Activated naive CD4-positive, alpha-beta T cell treated with anti-CD3 and anti-CD28 coated beads, Interleukin-2, amount 50 U/mL, for 72 hours (primary cell): Measurements from ENCODE around the gene PYCARD. TPM values are rescaled to one million over a fixed set of nuclear protein-coding genes. Genes with fewer than 3 reads are reported as not detected.
"Not testable (repeated sequence)": the region's sequence is repeated elsewhere in the genome, so short reads cannot be mapped to it uniquely, and the experiment has no call there.

Experiments used
- ATAC-seq, 2 donors: fragments of 150-1000 bp; cut with Tn5 transposase; 2 replicates each; pipeline ENCODE4 v1.10.0; 2021; ENCODE audit warnings: mild to moderate bottlenecking in 2 of 2, moderate library complexity in 2 of 2
- DNase-seq, 2 donors: peaks; one replicate each; pipeline ENCODE4 v3.0.0; 2021 to 2022; ENCODE audit warnings: low spot score in 2 of 2
- H3K27ac Mint-ChIP-seq, 2 donors: one replicate each; pipeline ENCODE4 v1.8.0; 2022; ENCODE audit warnings: mild to moderate bottlenecking in 2 of 2, mixed read lengths in 2 of 2
- H3K36me3 Mint-ChIP-seq, 2 donors: one replicate each; pipeline ENCODE4 v1.8.0; 2022; ENCODE audit warnings: mixed read lengths in 2 of 2
- H3K9me3 Mint-ChIP-seq, 2 donors: one replicate each; pipeline ENCODE4 v1.8.0; 2022; ENCODE audit warnings: mixed read lengths in 2 of 2
- total RNA-seq, 2 donors: library from RNA; stranded (reverse); gene quantifications; one replicate each; pipeline ENCODE4 v1.2.3, GENCODE V29; 2022

Gene PYCARD
- total RNA-seq, 2 donors from 2014 or later, result 1.2 to 19.7 TPM

GRCh38 chr16:31185339-31185738 is 17.2 kb downstream of the PYCARD start:
- DNase-seq, result no peak
- Mint-ChIP-seq H3K36me3 (peaks cover 96 to 97% of the 10 kb centered on the region in 2 donors), H3K9me3 (no peaks in the 10 kb centered on the region), H3K27ac (peak overlapping the region; percentile 98 to 100)
- no peak for ATAC-seq

GRCh38 chr16:31184888-31185287 is 17.7 kb downstream of the PYCARD start:
- Mint-ChIP-seq H3K9me3 (no peaks in the 10 kb centered on the region), H3K27ac (peak overlapping the region; percentile 98 to 100), H3K36me3 (peaks cover 91 to 92% of the 10 kb centered on the region in 2 donors)
- DNase-seq (no peak), ATAC-seq (no peak)

DNA sequence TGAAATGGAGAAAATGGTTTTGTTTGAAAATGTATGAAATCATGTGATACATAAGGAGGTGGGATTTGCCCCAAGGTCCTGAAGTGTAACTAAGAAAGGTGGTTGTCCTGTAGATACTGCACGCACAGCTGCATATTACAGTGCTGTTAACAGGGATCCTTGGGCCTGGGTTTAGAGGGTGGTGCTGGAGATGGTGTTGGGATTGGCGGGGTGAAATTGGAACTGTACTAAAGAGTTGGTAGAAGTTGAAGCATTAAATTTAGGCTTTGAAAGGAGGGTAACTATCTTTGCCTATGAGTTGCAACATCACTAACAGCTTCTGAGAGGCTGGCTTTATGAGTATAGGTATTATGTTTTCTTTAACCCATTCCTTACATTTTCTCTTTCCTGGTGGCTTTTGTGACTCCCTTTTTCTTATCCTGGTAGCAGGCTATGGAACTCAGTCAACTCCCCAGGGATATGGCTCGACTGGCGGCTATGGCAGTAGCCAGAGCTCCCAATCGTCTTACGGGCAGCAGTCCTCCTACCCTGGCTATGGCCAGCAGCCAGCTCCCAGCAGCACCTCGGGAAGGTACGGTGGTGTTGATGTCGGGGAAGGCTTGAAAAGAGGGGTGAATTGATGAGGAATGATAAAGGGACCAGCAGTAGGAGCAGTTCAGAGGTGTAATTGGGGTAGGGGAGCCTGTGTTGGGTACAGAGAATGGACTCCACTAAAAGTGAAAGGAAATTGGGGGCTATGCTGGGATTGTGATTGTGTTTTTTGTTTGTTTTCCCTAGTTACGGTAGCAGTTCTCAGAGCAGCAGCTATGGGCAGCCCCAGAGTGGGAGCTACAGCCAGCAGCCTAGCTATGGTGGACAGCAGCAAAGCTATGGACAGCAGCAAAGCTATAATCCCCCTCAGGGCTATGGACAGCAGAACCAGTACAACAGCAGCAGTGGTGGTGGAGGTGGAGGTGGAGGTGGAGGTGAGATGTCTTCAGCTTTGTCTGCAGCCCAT is 18.8 kb downstream of the PYCARD start:
- ATAC-seq (no peak), DNase-seq (no peak)
- Mint-ChIP-seq H3K36me3 (peaks cover 80 to 84% of the 10 kb centered on the region in 2 donors), H3K27ac (peak overlapping the region; percentile 98 to 100), H3K9me3 (no peaks in the 10 kb centered on the region)

DNA sequence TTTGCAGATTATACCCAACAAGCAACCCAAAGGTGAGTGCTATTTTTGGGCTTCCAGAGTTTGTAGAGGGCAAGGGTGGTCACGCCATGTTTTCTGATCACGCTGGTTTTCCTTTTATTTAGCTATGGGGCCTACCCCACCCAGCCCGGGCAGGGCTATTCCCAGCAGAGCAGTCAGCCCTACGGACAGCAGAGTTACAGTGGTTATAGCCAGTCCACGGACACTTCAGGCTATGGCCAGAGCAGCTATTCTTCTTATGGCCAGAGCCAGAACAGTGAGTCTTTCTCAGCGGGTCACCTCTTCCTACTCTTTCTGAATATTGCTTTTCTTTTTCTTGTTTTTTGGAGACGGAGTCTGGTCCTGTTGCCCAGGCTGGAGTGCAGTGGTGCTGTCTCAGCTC is 20.2 kb downstream of the PYCARD start:
- peak overlapping the region; percentile 98 to 100 for H3K27ac Mint-ChIP-seq
- DNase-seq (no peak), ATAC-seq (no peak)
- peaks cover 68 to 74% of the 10 kb centered on the region in 2 donors for H3K36me3 Mint-ChIP-seq
- H3K9me3 Mint-ChIP-seq, result no peaks in the 10 kb centered on the region

- peak in 1 of 2 donors; percentile 7 for ATAC-seq
- DNase-seq, result peak in 1 of 2 donors; percentile 83
- Mint-ChIP-seq H3K27ac (peak overlapping the region; percentile 98 to 100), H3K36me3 (peaks cover 57 to 63% of the 10 kb centered on the region in 2 donors), H3K9me3 (no peaks in the 10 kb centered on the region)
Measured at GRCh38 chr16:31181102-31181830, 21.3 kb downstream of the PYCARD start.

DNA sequence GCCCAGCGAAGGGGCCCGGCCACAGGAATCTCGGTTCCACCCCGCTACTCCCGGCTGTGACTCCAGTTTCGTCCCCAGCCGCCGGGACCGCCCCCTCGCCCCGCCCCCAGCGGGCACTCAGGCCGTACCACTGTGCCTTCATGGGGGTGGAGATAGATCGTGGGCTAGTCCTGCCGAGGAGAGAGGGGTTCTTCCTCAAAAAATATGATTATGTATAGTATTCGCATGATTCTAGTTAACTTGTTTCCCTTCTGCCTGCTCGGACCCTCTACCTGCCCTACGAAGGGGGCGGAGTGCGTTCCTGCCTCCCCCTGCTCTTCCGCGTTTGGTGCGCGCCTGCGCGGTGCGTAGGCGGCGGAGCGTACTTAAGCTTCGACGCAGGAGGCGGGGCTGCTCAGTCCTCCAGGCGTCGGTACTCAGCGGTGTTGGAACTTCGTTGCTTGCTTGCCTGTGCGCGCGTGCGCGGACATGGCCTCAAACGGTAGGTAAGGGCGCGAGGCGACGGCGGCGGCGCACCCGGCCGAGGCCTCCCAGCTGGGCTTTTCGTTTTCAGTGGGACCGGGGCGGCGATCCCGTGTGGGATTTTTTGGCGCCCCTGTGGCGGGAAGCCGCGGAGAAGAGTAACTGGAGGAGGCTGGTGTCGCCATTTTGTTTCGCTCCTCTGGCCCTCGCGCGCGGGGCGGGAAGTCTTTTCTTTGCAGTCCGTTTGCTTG is 22.7 kb downstream of the PYCARD start, which contains the start of gene FUS:
FUS (plus strand) TSS at position 393 of the 713 bp plus-strand sequence; CDS start at position 469, 76 bp downstream.
- Mint-ChIP-seq H3K36me3 (peaks cover 43 to 49% of the 10 kb centered on the region in 2 donors), H3K9me3 (no peaks in the 10 kb centered on the region), H3K27ac (peak within 1 kb of the TSS; percentile 98 to 100)
- DNase-seq (peak; percentile 93 to 94), ATAC-seq (peak; percentile 56 to 71)

GRCh38 chr16:31179219-31179746 is 23.3 kb downstream of the PYCARD start:
- H3K27ac Mint-ChIP-seq, result peak overlapping the region; percentile 98 to 100
- H3K36me3 Mint-ChIP-seq, result peaks cover 38 to 43% of the 10 kb centered on the region in 2 donors
- ATAC-seq, result peak in 1 of 2 donors; percentile 1
- no peak for DNase-seq
- no peaks in the 10 kb centered on the region for H3K9me3 Mint-ChIP-seq

DNA sequence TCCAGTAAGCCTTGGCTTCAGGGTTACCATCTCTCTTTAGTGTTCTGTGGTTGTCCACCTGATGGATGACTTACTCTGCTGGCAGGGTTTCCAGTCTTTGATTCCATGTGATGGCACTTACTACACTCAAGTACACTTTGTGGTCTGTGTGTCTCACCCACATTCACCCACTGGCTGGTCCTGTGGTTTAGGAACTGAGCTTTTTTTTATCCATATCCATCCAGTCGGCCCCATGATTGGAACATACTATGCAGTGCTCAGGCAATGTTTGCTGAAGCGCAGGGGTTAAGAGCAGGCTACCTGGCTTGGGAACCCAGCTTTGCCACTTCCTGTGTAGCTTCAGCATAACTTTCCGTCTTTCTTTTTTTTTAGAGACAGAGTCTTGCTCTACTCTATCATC is 25.4 kb downstream of the PYCARD start:
- peak; percentile 2 to 59 for ATAC-seq
- H3K27ac Mint-ChIP-seq, result peak overlapping the region in 1 of 2 donors; percentile 41
- H3K36me3 Mint-ChIP-seq, result peaks cover 18 to 22% of the 10 kb centered on the region in 2 donors
- H3K9me3 Mint-ChIP-seq, result no peaks in the 10 kb centered on the region
- DNase-seq, result peak in 1 of 2 donors; percentile 83

GRCh38 chr16:31170048-31170447 is 32.5 kb downstream of the PYCARD start:
- H3K36me3 Mint-ChIP-seq, H3K27ac Mint-ChIP-seq, H3K9me3 Mint-ChIP-seq: not testable (repeated sequence)

DNA sequence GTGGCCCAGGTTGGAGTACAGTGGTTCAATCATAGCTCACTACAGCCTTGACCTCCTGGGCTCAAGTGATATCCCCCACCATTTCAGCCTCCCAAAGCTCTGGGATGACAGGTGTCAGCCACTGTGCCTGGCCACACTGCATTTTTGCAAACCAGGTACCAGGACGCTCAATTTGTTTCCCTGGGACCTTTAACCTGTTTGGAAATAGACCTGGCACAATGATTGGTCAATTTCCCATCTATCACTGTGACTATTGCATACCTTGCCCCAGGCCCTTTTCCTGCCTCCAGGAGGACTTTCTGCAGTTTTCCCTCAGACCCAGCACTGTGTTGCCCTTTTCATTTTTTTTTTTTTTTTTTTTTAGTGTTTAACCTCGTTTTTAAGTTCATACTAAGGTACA is 33.7 kb downstream of the PYCARD start:
- Mint-ChIP-seq H3K27ac (no peak overlapping the region), H3K36me3 (no peaks in the 10 kb centered on the region), H3K9me3 (no peaks in the 10 kb centered on the region)
- ATAC-seq (no peak), DNase-seq (no peak)

More at GRCh38 chr16:31170048-31170447, 32.5 kb downstream of the PYCARD start:
- not testable (repeated sequence) for DNase-seq, ATAC-seq

- Mint-ChIP-seq H3K9me3 (no peaks in the 10 kb centered on the region), H3K36me3 (no peaks in the 10 kb centered on the region), H3K27ac (peak overlapping the region in 1 of 2 donors; percentile 60)
- no peak for DNase-seq
- ATAC-seq, result no peak
Measured at GRCh38 chr16:31167315-31167714, 35.2 kb downstream of the PYCARD start.

DNA sequence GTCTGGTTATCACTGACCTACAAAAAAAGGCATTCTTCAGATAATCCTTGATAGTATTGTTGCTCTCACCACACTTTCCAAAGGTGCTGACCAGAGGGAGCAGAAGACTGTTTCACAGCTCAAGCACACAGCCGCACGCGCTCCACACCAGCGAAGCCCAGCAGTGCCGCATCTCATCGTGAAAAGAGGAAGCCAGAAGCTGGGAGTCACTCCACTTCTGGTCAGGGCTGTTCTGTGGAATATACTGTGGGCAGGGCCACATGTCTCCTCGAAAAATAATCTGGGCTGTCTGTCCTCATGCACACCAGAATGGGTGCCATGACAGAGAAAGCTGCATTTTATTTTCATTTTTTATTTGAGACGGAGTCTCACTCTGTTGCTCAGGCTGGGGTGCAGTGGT is 45.4 kb downstream of the PYCARD start:
- ATAC-seq (peak in 1 of 2 donors; percentile 24), DNase-seq (no peak)
- no peak overlapping the region for H3K27ac Mint-ChIP-seq
- no peaks in the 10 kb centered on the region for H3K9me3 Mint-ChIP-seq
- H3K36me3 Mint-ChIP-seq, result no peaks in the 10 kb centered on the region

Other genes starting within 250 kb of the PYCARD start
- 10 to 100 TPM; 24.5 to 34.1 TPM for gene SETD1A, start 245.0 kb downstream of the PYCARD start, total RNA-seq
- gene HSD3B7, start 217.6 kb downstream of the PYCARD start, total RNA-seq, result 1 to 10 TPM; 4.1 to 9.2 TPM
- 1 to 10 TPM in 1 of 2 donors, under 1 TPM in 1; 0.87 to 4.5 TPM for gene STX1B, start 192.1 kb downstream of the PYCARD start, total RNA-seq
- 10 to 100 TPM; 63.4 to 66.1 TPM for gene STX4, start 169.2 kb downstream of the PYCARD start, total RNA-seq
- gene ZNF668, start 128.5 kb downstream of the PYCARD start, total RNA-seq, result 10 to 100 TPM; 14.5 to 32.7 TPM
- gene ZNF646, start 128.3 kb downstream of the PYCARD start, total RNA-seq, result 10 to 100 TPM; 20.2 to 35.6 TPM
- gene PRSS53, start 113.8 kb downstream of the PYCARD start, total RNA-seq, result 10 to 100 TPM in 1 of 2 donors, 1 to 10 TPM in 1; 7.4 to 12.1 TPM
- gene VKORC1, start 108.0 kb downstream of the PYCARD start, total RNA-seq, result 10 to 100 TPM; 41.4 to 91.4 TPM
- 10 to 100 TPM; 18.3 to 61.0 TPM for gene BCKDK, start 94.4 kb downstream of the PYCARD start, total RNA-seq
- 10 to 100 TPM; 57.8 to 88.5 TPM for gene KAT8, start 85.1 kb downstream of the PYCARD start, total RNA-seq
- not detected for gene PRSS8, start 67.0 kb downstream of the PYCARD start, total RNA-seq
- 1 to 10 TPM; 1.0 to 1.1 TPM for gene PRSS36, start 52.7 kb downstream of the PYCARD start, total RNA-seq
- 100 to 1,000 TPM; 486 to 763 TPM for gene FUS, start 22.6 kb downstream of the PYCARD start, total RNA-seq
- gene TRIM72, start 11.4 kb upstream of the PYCARD start, total RNA-seq, result under 1 TPM; 0.06 to 0.09 TPM
- gene PYDC1, start 14.4 kb upstream of the PYCARD start, total RNA-seq, result not detected
- gene ITGAM, start 57.2 kb upstream of the PYCARD start, total RNA-seq, result 1 to 10 TPM; 1.5 to 5.5 TPM
- 10 to 100 TPM in 1 of 2 donors, 1 to 10 TPM in 1; 7.3 to 19.1 TPM for gene ITGAX, start 152.4 kb upstream of the PYCARD start, total RNA-seq
- not detected for gene ITGAD, start 190.6 kb upstream of the PYCARD start, total RNA-seq
- gene COX6A2, start 225.6 kb upstream of the PYCARD start, total RNA-seq, result not detected
- gene ZNF843, start 240.0 kb upstream of the PYCARD start, total RNA-seq, result under 1 TPM; 0.12 to 0.18 TPM